RPMI7951 (cell line): ENCODE data around the gene EPS8. TPM values are rescaled to one million over a fixed set of nuclear protein-coding genes. Genes with fewer than 3 reads are reported as not detected.
"Not testable (repeated sequence)": the region's sequence is repeated elsewhere in the genome, so short reads cannot be mapped to it uniquely, and the experiment has no call there.

Experiments
- DNase-seq: peaks from one replicate; pipeline ENCODE4 v3.0.0-alpha.2; 2012; ENCODE audit warnings: low read depth
- total RNA-seq: library from RNA; depleted of rRNA; stranded (reverse); fragments of >200 nt; shearing (Covaris generic); gene quantifications from 2 replicates; pipeline ENCODE4 v1.2.3, GENCODE V29; 2014

EPS8 gene
- total RNA-seq, 1 experiment from 2014 or later = 38.4 TPM

DNA sequence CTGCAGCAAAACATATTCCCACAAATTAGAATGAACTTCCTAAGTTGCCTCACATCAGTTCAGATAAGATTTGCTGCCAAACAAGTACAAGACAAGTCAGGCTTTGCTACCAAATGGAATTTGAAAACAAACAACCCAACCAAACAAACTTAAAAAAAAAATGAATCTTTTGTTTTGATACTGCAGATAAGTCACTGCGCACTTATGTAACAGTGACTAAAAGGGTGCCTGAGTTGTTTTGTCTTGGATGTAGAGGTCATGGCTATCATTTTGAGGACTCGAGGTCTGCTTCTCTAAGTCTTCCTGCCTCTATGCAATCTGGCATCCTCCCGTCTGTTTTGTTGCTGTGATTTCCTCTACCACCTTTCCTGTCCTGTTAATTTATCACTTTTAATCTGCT, 11.1 kb upstream of the EPS8 start:
- no peak for DNase-seq

DNA sequence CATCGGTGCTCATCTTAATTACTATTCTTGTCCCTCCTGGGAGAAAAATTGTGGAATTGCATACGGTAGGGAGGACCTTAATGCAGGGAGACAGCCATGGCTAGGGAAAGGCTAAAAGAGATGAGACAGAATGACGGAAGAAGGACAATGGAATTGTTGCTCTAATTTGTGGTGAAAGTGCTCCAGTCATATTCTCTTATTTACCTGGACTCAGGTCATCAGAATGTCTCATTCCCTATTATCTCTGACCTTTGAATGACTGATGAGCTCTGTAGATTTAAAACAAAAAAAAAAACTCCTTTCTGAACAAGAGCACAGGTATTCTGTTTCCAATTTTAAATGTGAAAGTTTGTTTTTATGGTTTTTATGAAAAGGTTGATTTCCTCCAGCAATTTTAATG, 8.6 kb upstream of the EPS8 start:
- DNase-seq = no peak

DNA sequence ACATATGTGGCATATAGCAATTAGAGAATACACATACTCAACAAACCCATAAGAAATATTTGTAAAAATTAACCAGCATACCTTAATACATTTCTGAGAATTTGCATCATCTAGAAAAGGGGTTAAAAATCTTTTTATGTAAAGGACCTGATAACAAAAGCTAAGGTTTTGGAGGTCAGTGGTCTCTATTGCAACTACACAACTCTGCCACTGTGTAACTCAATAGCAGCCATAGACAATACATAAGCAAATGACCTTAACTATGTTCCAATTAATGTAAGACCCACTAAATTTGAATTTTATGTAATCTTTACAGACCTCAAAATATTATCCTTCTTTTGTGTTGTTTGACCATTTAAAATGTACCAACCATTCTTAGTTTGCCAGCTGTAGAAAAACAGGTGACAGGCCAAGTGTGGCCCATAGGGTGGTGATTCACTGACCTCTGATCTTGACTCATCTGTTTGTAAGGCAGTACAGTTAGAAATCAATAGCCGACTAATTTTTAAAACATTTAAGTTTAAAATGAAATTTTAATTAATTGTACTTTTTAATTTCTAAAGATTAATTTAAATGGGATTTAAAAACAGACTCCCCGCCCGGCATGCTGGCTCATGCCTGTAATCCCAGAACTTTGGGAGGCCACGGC, 7.4 kb upstream of the EPS8 start:
- DNase-seq = peak; percentile 68

DNA sequence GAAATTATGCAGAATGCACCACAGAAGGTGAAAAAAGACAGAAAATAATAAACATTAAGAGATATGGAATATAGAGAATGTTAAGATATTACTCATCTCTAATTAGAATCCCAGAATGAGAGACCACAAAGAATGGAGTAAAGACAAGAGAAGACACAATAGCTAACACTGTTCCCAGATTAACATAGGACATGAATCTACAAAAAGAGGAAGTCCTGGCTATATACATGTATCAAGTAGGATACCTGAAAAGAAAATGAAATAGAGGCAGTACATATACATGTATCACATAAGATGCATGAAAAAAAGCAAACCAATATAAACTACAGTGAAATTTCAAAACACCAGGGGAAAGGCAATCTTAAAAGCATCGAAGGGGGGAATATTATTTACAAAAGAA, 5.6 kb upstream of the EPS8 start:
- no peak for DNase-seq

DNA sequence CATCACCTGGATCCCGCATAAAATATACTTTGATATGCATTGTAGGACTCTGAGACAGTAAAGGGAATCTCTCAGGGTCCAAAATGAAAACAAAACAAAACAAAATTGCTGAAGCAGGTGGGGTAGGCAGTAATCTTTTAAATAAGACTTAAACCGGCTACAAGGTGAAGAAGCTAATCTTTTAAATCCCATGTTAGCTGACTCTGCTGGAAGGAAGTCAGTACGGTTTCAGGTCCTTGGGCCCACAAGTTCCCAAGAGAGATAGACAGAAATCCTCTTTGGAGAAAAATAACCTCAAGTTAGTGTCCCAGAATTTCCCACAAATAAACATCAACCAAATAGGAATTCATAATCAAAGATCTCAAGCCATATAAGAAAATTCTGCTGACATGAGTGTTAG, 5.0 kb upstream of the EPS8 start:
- DNase-seq = no peak

DNA sequence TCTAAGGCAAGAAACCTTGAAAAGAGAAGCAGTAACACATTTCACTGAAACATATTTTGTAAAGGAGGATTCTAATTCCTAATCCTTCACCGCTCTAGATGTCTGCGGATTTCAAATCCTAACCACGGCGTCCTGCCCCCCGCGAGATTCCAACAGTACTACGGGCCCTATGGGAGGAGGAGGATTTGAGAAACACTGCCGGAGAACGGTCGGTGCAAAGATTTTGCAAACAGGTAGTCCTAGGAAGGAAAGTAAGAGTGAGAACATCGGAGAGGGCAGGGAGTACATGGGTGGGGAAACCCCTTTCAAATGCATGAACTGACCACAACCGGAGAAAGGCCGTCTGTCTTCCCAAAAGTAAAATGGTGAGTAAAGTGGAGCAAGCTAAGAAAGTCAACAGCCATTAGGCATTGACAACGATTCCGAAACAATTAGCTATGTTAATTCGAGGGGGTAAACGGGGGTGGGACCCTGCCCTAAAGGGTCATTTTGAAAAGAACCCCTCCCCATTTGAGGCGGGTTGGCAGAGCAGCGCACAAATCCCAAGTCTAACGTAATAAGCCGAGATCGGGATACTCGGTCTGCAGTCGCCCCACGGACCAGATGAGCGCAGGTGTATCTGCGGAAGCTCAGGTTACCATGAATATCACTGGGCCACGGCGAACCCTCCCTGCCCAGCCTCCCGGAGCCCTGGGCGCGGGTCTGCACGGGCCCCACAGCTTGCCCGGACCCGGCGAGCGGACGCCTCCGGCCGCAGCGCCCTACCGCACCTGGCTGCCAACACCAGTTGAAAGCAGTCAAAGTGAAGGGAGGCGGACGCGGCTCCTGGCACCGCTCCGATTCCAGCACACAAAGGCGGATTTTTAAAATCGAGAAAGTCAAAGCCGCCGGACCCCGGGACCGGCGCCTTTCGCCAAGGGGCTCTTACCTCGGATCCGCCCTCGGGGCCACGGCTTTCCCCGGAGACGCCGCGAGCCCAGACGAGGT, 662 bp downstream of the EPS8 start:
- DNase-seq = peak; percentile 34

DNA sequence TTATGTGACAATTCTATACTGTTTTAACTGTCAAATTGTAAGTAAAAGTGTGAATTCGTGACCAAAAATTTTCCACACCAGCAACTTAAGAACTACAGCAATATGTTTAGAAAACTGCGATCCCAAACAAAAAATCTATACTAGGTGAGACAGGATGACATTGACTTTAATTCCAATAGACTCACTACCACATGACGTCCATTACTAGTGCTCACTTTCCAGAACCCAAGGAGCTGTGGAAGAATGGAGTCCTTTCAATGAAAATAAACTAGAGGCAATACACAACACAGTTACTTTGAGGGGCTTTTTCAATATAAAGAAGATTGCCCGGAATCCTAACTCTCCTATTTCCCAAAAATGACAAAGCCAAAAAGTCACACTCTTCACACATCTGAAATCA, 1.4 kb downstream of the EPS8 start:
- no peak for DNase-seq

DNA sequence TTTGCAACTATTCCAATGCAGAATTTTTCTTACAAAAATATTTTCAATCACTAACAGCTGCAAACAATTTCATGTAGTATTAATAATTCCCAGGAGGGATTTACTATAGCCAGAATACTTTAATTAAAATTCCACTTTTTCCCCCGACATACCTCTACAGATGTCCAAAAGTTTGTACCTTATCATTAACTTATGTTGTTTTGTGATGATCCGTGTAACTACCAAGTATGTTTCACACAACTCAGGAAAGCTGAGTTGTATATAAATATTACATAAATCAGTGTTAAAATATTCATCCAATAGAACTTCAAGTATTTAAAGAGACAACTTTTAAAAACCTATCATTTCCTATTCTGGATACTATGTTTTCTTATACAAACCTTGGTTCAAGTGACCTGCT, 2.4 kb downstream of the EPS8 start:
- no peak for DNase-seq

DNA sequence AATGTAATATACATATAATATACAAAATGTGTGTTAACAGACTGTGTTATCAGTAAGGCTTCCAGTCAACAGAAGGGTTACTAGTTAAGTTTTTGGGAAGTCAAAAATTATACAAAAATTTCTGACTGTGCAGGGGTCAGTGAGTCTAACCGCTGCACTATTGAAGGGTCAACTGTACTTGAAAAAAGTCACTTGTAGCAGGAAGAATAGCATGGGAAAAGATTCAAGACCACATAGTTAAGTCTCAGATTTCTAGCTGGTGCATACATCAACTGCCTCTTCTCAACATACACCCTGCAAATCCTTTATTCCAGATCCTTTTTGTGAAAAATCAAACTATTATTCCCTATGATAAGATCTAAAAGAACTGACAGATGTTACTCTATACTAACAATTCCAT, 5.9 kb downstream of the EPS8 start:
- no peak for DNase-seq

DNA sequence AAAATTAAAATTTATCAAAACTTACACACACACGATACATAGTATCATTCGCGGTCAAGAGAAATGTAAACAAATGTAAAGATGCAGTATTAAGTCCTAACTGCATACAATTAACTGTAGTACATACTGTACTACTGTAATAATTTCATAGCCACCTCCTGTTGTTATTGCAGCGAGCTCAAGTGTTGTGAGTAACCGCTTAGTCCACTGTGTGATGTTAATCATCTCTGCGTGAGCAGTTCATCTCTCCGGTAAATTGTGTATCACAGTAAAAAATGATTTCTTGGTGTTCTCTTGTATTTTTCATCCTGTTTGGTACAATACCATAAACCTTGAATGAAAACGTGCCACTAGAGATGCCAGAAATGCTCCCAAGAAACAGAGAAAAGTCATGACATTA, 6.5 kb downstream of the EPS8 start:
- DNase-seq = no peak

DNA sequence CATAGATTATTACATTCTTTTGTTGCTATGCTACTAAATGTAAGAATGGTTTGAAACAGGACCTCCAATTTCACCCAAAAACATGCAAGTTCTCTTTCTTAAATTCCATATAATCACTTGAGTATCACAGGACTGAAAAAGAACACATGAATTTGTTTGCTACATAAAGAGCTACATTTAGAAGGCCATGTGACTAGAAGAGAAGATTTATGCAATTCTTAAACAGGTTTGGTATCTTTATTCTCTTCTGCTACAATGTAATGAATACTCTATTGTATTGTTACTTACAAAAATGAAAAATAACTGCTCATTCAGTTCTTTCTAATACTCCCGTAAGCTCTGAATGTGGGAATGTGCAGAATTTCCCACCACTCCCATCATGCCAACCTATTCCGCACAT, 9.3 kb downstream of the EPS8 start:
- DNase-seq = no peak

DNA sequence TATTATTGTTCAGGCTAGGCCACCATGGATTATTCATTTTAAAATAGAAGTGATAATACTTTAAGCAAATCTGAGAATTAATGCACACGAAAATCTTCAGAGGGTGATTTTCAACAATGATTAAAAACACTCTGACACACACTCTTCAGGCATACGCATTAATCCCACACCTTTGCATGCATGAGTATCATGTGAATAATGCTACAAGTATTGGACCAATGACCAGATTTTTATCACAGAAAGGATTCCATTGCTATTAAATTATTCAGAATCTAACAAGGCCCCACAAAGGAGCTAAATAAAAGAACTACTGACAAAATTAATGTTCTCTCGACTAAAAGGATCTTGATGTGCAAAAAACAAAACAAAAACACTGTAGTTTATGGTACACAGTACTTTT, 11.1 kb downstream of the EPS8 start:
- no peak for DNase-seq

DNA sequence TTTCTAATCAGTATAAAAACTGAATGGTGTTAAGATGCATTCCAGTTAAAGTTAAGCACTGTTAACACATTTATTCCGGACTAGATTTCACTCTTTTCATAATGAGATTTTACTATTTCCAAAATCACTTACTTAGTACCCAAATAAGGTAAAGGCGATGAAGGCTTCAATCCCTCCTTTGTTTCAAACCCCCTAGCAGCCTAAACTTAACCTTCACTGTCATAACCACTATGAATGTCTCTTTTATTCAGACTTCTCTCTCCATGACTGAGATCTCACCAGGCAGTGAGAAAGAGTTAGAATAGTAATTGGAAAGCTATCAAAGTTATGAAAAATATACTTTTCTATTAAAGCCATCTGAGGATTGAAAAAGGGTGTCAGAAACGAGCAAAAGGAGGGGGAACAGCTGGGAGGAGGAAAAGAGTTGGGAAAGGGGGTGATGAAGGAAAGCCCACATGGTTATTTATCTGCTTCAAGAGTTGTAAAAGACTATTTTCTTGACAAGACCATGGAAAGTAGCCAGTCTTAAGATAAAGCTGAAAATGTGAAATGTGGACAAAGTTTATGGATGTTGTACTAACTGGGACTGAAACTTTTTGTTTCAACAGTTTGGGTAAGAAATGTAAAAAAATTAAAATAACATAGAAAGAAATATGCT, 11.7 kb downstream of the EPS8 start:
- no peak for DNase-seq

DNA sequence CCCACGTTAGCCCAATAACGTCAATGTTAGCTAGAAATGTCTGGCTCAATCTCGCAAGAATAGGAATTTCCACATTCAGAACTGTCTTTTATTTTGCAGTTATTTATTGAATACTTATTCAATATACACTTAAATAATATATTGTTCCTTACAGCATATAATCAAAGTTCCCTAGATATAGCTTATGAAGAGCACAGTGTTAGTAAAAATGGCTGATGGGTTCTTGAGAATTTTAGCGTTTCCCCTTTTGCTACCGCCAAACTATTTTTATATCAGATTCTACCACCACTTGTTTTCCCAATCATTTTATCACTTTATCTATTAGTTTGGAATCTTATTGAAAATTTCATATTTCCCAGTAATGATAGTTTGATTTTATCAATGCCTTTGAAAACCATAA, 12.7 kb downstream of the EPS8 start:
- DNase-seq = no peak

DNA sequence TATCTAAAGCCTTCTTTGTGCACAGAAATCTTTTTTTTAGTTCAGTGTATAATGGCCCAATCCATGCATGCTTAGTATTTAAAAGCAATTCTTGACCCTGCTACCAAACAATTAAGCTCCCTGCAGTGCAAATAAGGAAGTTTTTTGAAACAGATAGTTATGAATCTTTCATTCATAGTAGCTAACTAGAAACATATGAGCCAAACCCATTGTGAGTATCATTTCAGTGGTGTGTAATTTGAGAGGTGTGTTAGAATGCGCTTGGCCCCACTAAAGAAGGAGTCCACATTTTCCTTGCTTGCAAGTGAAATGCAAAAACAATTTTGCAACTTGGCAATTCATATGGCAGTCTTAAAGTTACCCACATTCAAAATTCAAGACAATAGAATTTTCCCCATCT, 14.4 kb downstream of the EPS8 start:
- DNase-seq = peak; percentile 32

DNA sequence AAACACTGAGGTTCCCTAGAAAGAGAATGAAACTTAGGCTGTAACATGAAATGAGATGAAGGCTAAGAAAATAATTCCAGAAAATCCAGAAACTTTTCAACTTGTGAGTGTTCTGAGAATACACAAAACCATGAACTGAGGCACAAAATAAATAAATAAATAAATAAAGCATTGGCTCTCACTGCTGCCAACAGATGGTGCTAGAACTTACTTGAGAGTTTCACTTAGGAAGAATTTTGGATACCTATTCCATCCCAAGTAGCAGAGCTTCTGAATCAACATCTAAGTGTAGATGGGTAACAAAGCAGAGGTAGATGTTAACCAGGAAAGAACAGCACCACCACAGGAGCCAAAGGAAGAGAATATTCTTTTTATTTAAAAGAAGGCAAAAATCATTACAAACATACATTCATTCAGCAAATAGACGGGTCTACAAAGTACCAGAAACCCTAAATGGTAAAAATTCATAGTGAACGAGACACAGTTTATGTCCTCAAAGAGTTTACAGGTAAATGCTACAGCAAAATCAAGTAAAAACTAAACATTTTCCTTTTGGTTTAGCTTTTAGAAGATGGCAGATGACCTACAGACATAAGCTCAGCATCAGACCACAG, 16.7 kb downstream of the EPS8 start:
- DNase-seq = peak; percentile 40

DNA sequence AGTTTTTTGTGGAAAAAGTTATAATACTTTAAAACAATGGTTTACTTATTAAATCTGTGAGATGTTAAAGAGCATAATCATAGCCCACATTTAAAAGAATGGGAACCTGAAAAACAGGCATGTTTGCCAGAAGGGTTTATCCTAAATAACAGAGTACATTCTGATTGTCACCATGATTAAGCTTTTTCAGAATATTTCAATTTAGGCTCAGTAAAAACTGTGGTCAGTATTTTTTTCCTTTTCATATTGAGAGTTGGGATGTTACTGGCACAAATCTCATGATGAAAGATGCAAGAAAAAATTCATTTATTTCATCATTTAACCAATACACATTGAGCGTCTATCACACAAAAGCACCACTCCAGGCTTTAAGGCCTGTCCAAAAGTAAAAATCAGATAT, 18.6 kb downstream of the EPS8 start:
- no peak for DNase-seq

DNA sequence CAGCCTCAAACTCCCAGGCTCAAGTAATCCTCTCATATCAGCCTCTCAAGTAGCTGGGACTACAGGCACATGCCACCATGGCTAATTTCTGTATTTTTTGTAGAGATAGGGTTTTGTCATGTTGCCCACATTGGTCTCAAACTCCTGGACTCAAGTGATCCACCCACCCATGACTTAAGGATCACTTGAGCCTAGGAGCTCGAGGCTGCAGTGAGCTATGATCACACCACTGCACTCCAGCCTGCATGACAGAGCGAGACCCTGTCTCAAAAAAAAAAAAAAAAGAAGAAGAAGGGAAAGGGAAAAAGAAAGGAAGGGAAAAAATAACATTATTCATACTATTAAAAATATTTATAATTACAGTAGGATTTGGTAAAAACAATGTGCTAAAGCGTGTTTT, 19.2 kb downstream of the EPS8 start:
- no peak for DNase-seq

DNA sequence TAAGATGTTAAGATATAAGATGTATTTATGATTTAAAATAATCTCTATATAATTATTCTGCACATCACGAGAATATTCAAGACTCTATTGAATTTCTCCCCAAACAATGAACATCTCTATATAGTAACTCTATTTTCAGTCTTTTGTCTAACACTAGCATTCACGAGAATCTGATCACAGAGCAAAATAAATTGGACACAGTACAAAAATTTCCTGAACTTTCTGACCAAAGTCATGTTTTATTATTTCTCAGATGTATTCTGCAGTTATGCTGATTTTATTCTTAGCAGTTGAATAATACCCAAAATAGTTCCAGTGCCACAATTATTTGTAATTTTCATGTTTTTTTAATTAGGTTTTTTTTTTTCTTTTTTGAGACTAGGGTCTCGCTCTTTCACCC, 19.6 kb downstream of the EPS8 start:
- no peak for DNase-seq

DNA sequence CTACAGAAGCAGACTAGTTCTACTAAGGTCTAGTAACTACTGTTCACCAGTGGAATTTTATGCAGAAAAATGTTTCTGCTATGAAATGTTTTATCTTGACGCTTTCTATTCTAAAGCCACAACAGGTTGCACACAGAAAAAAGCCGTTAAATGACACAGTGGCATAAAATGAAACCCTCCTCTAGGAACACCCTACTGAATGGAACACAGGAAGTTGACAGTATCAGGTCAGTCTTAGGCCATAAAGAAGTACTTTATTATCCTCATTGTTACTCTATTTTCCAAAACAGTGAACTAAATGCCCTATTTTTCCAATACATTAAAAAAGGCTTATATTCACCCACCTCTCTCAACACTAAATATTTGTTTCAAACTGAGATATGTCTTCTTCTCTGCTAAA, 21.9 kb downstream of the EPS8 start:
- no peak for DNase-seq

DNA sequence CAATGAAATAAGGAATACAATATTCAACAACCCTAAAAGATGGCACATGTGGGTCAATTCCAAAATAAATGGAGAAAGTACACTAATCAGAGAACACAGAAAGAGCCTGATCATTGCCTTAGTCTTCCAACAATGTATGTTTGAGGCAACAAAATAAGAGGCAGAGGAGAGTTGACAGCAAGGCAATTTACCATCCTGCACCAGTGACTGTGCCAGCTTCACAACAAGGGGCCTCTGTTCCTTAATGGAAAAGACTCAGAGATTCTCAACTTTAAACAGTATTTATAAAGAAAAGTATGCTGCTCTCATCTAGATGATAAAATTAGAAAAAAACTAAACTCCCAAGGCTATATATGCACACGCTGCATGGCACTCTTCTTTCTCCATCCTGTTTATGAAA, 25.9 kb downstream of the EPS8 start:
- DNase-seq = peak; percentile 11

DNA sequence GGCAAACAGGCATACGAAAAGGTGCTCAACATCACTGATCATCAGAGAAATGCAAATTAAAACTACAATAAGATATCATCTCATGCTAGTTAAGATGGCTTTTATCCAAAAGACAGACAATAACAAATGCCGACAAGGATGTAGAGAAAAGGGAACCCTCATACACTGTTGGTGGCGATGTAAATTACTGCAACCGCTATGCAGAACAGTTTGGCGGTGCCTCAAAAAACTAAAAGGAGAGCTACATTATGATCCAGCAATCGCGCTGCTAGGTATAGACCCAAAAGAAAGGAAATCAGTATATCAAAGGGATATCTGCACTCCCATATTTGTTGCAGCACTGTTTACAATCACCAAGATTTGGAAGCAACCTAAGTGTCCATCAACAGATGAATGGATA, 27.0 kb downstream of the EPS8 start:
- DNase-seq = not testable (repeated sequence)
